MM.1S (cell line): ENCODE data around the gene LIPJ.

Experiments used
- CTCF ChIP-seq: fragments of 300-600 bp; sonication (generic); IDR thresholded peaks from 2 replicates; pipeline ENCODE4 v1.5.1; 2016; ENCODE audit warnings: antibody characterized with exemption, low read length, mixed read lengths
- EZH2 ChIP-seq: fragments of 300-600 bp; sonication (generic); optimal IDR thresholded peaks from 2 replicates; pipeline ENCODE3; 2017; ENCODE audit warnings: low read depth, mild to moderate bottlenecking, antibody characterized with exemption, low read length, mixed read lengths
- EZH2phosphoT487 ChIP-seq: fragments of 300-600 bp; sonication (generic); IDR thresholded peaks from 2 replicates; pipeline ENCODE4 v1.6.1; 2018; ENCODE audit warnings: antibody characterized with exemption, low read length

- TF ChIP-seq CTCF (no peak), EZH2 (no peak), EZH2phosphoT487 (no peak)
Observed at GRCh38 chr10:88594482-88594881, 7.9 kb downstream of the LIPJ start.
